NOMO-1 (cell line): Measurements from ENCODE around the gene SETD4.
"Not testable (repeated sequence)": the region's sequence is repeated elsewhere in the genome, so short reads cannot be mapped to it uniquely, and the experiment has no call there.

Experiments
- DNase-seq, 2 experiments: peaks; one replicate each; lab custom pipeline; 2025; ENCODE audit not compliant: unreplicated experiment in 2 of 2; lab: John Stamatoyannopoulos, UW

SETD4 gene

DNA sequence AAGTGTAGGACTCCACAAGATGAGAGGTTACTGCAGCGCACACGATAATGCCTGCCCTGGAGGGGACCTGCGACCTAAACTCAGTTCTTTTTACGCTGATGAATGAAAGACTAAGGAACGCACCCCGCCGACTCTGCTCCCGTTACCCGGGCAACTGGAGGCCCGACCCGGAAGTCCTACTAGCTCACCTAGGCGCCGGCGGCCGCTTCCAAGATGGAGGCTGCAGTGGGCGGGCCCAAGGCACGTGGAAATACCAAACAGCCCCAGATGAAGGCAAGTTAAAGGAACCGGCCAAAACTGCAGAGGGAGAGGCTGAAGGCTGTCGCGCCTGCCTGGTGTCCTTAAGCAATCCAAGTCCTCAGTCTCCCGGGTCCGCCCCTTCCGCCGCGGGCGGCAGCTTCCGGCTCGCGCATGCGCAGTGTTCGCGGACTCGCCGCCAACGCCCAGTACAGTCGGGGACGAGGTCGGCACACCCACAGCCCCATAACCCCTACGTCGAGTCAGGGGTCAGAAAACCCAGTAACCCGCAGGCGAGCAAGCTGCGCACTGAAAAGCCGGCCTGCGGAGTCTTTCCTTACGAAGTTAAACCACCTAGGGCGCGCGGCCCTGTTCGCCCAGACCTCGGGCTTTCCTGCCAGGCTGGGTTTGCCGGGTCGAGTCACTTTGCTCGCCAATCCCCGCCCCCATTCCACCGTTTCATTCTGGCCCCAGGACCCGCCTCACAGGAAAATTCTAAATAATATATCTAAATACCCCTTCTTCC is at the start of gene SETD4:
Gene SETD4, minus strand, starts transcription at position 368 of the 763 bp plus-strand sequence. CDS start 1,638 bp downstream, outside the sequence.
- DNase-seq = peak; percentile 97

GRCh38 chr21:36109868-36110267 is 49.5 kb upstream of the SETD4 start:
- DNase-seq = no peak

DNA sequence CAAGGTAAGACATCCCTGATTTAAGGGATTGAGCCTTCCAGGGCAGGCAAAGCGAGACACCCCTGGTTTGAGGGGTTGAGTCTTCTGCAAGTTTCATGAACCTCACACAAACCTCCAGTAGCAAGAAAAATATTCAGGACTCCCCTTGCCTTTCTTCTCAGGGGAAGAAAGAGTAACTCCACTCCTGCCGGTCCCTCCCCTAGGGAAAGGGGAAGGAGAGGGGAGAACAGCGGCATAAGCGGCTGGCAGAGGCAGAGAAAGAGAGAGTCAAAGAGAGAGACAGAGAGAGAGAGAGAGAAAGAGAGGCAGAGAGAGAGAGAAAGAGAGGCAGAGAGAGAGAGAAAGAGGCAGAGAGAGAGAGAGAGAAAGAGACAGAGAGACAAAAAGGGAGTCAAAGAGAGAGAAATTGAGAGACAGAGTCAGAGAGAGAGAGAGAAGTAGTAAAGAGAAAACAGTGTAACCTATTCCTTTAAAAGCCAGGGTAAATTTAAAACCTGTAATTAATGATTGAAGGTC is 45.1 kb upstream of the SETD4 start:
- DNase-seq = no peak

GRCh38 chr21:36104317-36105300 is 44.3 kb upstream of the SETD4 start:
- peak; percentile 58 to 62 for DNase-seq

GRCh38 chr21:36103434-36103833 is 43.1 kb upstream of the SETD4 start:
- no peak for DNase-seq

DNA sequence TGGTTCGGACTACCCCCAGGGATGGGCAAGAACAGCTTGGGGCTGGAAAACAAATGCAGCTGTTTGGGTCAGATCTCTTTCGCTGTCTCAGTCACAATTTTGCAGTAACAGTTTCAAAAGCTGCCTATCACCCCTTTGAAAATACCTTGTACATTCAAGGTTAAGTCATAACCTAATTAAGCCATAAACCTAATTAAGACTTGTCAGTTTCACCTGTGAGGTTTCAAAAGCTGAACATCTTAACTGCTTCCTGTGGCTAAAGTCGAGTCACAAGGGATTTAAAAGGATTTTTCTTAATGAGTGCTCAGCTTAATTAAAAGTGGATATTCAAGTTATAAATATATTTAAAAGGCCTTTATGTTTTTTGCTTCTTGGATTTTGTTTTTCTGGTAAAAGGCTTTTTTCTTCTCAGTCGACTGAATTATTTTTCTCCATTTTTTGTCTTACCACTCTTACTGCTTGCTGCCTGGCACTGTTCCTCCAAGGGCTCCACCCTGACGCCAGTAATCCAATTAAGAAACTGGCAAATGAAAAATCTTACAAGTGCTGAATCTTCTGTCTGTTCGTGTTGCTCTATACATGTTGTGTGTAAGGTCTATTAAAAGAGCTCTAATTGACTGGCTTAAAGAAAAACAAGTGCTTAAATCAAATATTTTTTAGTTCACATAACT is 40.8 kb upstream of the SETD4 start:
- DNase-seq = no peak

GRCh38 chr21:36099695-36100211 is 39.4 kb upstream of the SETD4 start:
- DNase-seq = not testable (repeated sequence)

DNA sequence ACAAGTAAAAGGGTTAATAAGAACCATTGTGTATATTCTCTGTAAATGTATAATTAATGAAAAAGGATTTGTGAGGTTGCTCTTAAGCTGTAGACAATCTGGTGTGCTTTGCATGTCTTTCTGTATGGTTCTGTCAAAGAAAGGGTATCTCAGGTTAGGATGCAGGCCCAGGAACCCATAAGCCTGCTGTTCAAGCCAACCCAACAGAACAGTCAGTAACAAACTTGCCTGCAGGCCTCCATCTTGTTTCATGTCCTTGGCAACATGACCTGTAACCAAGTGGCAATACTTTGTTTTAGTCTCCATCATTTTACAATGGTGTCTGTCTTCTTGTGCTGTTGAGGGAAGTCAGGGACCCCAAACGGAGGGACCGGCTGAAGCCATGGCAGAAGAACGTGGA is 38.7 kb upstream of the SETD4 start:
- DNase-seq = no peak

DNA sequence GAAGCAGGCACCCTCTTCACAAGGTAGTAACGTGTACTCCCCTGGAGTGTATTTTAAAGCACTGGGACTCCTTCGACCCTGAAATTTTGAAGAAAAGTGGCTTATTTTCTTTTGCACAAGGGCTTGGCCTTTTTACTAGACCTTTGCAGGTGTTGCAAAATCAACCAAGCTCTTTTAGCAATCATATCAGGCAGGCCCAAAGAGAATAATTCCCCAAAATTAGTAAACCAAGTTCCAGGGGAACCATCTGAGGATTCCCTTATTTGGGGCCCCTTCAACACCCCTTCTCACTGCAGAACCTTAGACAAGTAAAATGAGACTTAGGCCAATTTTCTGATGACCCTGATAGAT is 37.8 kb upstream of the SETD4 start:
- DNase-seq = peak in 1 of 2 experiments; percentile 67

DNA sequence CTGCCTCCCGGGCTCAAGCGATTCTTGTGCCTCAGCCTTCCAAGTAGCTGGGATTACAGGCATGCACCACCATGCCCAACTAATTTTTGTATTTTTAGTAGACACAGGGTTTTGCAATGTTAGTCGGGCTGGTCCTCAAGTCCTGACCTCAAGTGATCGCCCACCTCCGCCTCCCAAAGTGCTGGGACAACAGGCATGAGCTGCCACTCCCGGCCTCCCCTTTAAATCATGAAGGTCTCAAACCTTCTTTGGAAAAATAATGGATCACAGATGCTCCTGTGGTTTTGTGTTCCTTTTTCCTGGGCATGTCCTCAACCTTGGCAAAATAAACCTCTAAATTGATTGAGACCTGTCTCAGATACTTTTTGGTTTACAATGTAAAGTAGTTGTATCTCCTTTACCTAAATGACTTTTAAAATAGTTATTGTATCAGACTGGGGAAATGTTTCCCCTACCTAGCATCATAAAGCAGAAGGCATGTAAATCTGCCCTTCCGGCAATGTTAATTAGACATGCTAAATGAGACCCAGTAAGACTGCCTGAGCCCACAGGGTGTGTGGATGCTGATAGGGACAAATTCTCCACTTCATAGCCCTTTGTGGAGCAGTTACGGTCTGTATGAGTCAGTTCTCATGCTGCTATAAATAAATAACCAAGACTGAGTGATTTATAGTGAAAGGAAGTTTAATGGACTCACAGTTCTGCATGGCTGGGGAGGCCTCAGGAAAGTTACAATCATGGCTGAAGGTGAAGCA is 37.3 kb upstream of the SETD4 start:
- peak; percentile 81 to 97 for DNase-seq

DNA sequence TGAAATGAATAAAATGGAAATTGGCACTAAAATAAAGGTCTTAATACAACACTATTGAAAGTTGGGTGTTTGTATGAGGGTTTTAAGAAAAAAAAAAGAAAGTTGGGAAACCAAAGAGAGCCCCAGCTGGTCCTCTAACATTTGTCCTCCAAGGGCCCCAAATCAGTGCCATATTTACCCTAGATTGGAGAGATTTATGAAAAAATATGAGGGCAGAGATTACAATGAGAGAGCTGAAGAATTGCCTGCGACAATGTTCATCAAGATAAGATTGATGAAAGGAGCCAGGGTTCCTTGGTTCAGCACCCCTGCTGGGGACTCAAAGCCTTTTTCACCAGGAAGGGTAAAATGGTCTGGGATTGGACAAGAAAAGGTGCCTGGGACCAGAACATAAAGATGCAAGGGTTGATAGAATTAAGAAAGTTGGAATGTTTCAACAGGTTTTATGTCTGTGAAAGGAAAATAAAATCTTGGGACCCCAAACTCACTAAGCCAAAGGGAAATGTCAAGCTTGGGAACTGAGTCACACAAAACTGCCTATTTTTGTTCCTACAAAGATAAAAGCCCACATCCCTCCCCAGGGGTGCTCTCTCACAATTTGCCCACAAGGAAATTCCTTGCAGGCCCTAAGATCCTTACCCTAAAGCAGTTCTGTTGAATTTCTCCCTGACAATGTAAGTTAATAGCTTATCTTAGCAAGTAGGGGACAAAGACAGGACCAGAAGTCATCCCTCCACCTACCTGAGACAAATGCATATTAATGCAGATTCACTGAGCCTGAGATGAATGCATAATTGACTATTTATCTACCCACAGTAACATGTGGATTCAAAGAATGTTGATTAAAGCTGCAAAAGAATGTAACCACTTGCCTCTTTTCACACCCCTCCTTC is 36.3 kb upstream of the SETD4 start:
- DNase-seq = no peak

DNA sequence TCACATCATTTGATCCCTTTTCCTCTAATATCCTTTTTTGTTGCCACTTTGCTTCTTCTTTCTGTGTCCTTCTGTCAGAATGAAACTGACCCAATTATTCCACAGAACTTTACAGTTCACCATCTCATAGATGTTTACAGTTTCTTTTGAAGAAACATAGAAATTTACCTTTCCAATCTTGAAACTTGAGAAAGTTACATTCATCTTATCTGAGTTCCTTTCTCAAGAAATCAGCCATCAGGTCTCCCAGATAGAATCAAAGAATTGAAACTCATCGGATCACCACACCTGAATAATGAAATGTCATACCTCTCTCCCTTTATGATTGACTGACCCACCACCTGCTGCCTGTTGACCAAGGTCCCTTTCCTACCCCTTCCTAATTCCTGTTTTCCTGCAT is 33.2 kb upstream of the SETD4 start:
- DNase-seq = no peak

DNA sequence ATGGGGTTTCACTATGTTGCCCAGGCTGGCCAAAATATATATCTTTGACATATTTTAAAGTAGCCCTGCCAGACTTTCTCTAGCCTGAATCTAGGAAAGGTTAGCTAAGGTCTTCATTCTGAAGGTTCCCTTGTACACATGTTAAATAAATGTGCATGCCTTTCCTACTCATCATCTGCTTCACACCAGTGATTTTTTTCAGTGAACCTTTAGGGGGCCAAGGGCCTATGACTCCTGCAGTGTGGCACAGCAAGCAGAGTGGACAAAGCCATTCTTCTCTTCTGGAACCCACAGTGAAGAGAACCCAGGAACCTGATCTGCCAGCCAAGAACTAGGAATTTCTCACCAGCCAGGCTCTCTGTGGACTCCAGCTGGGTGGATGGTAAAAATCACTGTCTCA is 32.4 kb upstream of the SETD4 start:
- no peak for DNase-seq

GRCh38 chr21:36089946-36090345 is 29.6 kb upstream of the SETD4 start:
- no peak for DNase-seq

DNA sequence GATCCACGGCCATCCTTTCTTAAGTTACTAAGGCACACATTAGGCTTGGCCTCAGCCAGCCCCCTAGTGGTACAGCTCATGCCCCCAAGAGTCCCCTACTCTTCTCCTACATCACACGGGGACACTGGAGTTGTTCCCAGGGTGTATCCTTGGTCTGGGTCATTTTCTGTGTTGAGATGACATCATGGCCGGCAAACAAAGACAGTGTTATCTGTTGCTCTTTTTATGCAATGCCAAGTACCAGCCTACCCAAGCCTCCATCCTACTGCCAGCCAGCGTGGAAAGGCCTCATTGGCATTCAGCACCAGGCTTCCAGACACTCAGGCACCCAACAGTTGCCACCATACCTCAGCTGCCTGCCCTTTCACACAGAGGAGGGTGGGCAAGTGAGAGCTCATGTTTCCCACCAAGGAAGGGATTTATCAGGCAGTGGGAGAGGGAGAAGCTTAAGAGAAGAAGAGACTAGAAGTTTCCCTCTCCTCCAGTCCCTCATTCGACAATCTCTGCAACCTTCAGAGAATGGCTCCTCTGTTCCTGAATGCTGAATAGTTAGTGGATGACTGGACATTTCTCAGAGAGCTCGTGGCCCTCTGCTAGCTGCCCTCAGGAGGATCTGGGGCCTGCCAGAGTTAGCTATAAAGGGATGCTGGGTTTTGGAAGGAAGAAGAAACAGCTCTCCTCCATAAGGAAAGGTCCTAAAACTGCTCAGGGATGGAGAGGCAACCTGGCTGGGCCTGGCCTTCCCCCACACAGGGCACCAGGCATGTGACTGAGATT is 27.2 kb upstream of the SETD4 start:
- no peak for DNase-seq

GRCh38 chr21:36082237-36082664 is 21.9 kb upstream of the SETD4 start:
- DNase-seq = no peak

GRCh38 chr21:36080386-36080785 is 20.1 kb upstream of the SETD4 start:
- DNase-seq = no peak

DNA sequence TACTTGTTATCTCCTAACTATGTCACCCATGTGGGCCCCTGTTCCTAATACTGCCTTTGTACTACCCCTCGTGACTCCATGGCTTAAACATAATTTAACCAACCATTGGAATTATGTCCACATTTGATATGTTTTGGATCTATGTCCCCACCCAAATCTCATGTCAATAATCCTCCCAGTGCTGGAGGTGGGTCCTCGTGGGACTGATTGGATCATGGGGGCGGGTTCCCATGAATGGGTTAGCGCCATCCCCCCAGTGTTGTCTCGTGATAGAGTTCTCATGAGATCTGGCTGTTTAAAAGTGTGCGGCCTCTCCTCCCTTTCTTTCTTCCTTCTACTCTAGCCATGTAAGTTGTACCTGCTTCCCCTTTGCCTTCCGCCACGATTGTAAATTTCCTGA is 19.3 kb upstream of the SETD4 start:
- DNase-seq = no peak
